ENCODE measurements around the gene PPT1. TPM values are rescaled to one million over a fixed set of nuclear protein-coding genes. Genes with fewer than 3 reads are reported as not detected.

The PPT1 gene
- total and polyA plus RNA-seq, 2 of the 4 experiments (the other 2 are of a cell fraction) = 22.7 to 55.4 TPM

GRCh38 chr1:40058097-40058452 is 39.0 kb downstream of the PPT1 start:
- TF ChIP-seq NFE2L2 (IDR thresholded peaks at IDR 0.05; ENCODE audit: low read depth, low read length) (no peak), CEBPB (IDR thresholded peaks at IDR 0.05; ENCODE audit: low read depth, low read length) (no peak), USF2 (IDR thresholded peaks at IDR 0.05; ENCODE audit: low read depth, low read length) (no peak)
- no CpG with 5 or more reads among the region's 1 CpG for WGBS, 2 experiments (ENCODE audit: extremely low coverage in 2 of 2, insufficient read length in 1 of 2)

More at GRCh38 chr1:40058097-40058452, 39.0 kb downstream of the PPT1 start:
- H3K14ac ChIP-seq (replicated peaks; ENCODE audit: low read depth, low read length) = no peak overlapping the region
- no peak overlapping the region for H2BK15ac ChIP-seq (ENCODE audit: low read depth, low read length)
- CTCF ChIA-PET = interaction anchor here (1.2 kb wide), 1 partner anchor 257 kb away, joined by 3 read pairs; no protein-coding TSS in a partner anchor
- ATAC-seq (ENCODE audit: low read depth) (no peak), DNase-seq (no peak)
- H3K4me1 ChIP-seq (ENCODE audit: control insufficient read depth, insufficient read depth, low read length) = peaks cover 9% of the 10 kb centered on the region
- no peak overlapping the region for H3K56ac ChIP-seq (ENCODE audit: extremely low read depth, insufficient read depth, low read length)
- no peak overlapping the region for H4K5ac ChIP-seq (ENCODE audit: low read depth, low read length)
- peaks cover 10% of the 10 kb centered on the region for H3K9me1 ChIP-seq (ENCODE audit: insufficient read depth, low read length)
- peaks cover 31% of the 10 kb centered on the region for H3K36me3 ChIP-seq (ENCODE audit: control insufficient read depth, insufficient read depth, low read length)
- H4K20me1 ChIP-seq (ENCODE audit: insufficient read depth, low read length) = peaks cover 90% of the 10 kb centered on the region
- H3K18ac ChIP-seq (ENCODE audit: low read depth, low read length) = no peak overlapping the region
- no peak overlapping the region for H4K91ac ChIP-seq (ENCODE audit: insufficient read depth, low read depth, low read length)
- H3K27me3 ChIP-seq (ENCODE audit: control insufficient read depth, insufficient read depth, low read length) = no peaks in the 10 kb centered on the region
- no peak overlapping the region for H3K9ac ChIP-seq (ENCODE audit: low read depth, low read length)
- H2BK120ac ChIP-seq (ENCODE audit: low read depth, low read length) = no peak overlapping the region
- no peak overlapping the region for H2AK9ac ChIP-seq (replicated peaks; ENCODE audit: low read depth, low read length, poor library complexity)
- in situ Hi-C loops (cut with MboI; ENCODE audit: low sequenced_read_pairs) (no loop called here), dilution Hi-C loops (cut with HindIII; ENCODE audit: low sequenced_read_pairs, unreplicated experiment) (no loop called here), intact Hi-C loops (cut with micrococcal nuclease) (no loop called here)
- no peak overlapping the region for H2BK20ac ChIP-seq (ENCODE audit: low read depth, low read length)
- H2AK5ac ChIP-seq (ENCODE audit: low read depth, low read length) = no peak overlapping the region
- no peak overlapping the region for H3K4me2 ChIP-seq (ENCODE audit: low read depth, low read length)
- H3K9me3 ChIP-seq (ENCODE audit: control insufficient read depth, insufficient read depth, low read length) = no peaks in the 10 kb centered on the region
- BruUV-seq (replicated peaks) = no TSS peak
- no peak overlapping the region for H3K4ac ChIP-seq (ENCODE audit: low read depth, low read length)
- no peak overlapping the region for H2BK5ac ChIP-seq (ENCODE audit: low read depth, low read length, poor library complexity, severe bottlenecking)
- H4K8ac ChIP-seq (ENCODE audit: low read depth in 2 of 2, low read length in 2 of 2) = no peak overlapping the region
- no peak overlapping the region for H3K4me3 ChIP-seq (ENCODE audit: insufficient read depth, low read depth, low read length)
- H3K23ac ChIP-seq (ENCODE audit: low read depth, low read length) = no peak overlapping the region
- POLR2A ChIA-PET (ENCODE audit: unreplicated experiment) = no interaction called here
- H3K27ac ChIP-seq (ENCODE audit: insufficient read depth, low read length) = no peak overlapping the region
- H3K79me1 ChIP-seq (ENCODE audit: low read depth in 1 of 2, low read length in 2 of 2) = peaks cover 19 to 82% of the 10 kb centered on the region in 2 experiments
- no peak overlapping the region for H2AFZ ChIP-seq (replicated peaks; ENCODE audit: low read length, poor library complexity)
